IPS DF 4.7 (cell line): Measurements from ENCODE around the gene CYP20A1.
"Not testable (repeated sequence)": the region's sequence is repeated elsewhere in the genome, so short reads cannot be mapped to it uniquely, and the experiment has no call there.

ENCODE experiments used
- DNase-seq: peaks from one replicate; pipeline ENCODE4 v3.0.0-alpha.2; 2013; ENCODE audit warnings: low spot score; ENCODE audit errors: extremely low read depth

Gene CYP20A1

GRCh38 chr2:203280428-203281064 is 41.7 kb downstream of the CYP20A1 start:
- DNase-seq: no peak

GRCh38 chr2:203282101-203282500 is 43.3 kb downstream of the CYP20A1 start:
- DNase-seq: no peak

- DNase-seq: no peak
These were observed 47.7 kb downstream of the CYP20A1 start for GRCh38 chr2:203286532-203286931.

GRCh38 chr2:203301667-203302066 is 62.8 kb downstream of the CYP20A1 start:
- DNase-seq: no peak

- DNase-seq: not testable (repeated sequence)
These were observed 63.8 kb downstream of the CYP20A1 start for GRCh38 chr2:203302586-203302985.

GRCh38 chr2:203310688-203311436 is 72.0 kb downstream of the CYP20A1 start:
- DNase-seq: no peak

- DNase-seq: no peak
These were observed 87.5 kb downstream of the CYP20A1 start for GRCh38 chr2:203326356-203326755.

GRCh38 chr2:203327582-203327900 is 88.7 kb downstream of the CYP20A1 start:
- DNase-seq: no peak

GRCh38 chr2:203327901-203328759 is 89.3 kb downstream of the CYP20A1 start, which contains the start of gene ABI2:
TSS of gene ABI2 (plus strand) at chr2:203328394. CDS start at chr2:203328515, 121 bp downstream.
- peak; percentile 56 for DNase-seq

GRCh38 chr2:203328760-203329540 is 90.1 kb downstream of the CYP20A1 start:
- DNase-seq: no peak

GRCh38 chr2:203330434-203330833 is 91.6 kb downstream of the CYP20A1 start:
- DNase-seq: no peak

GRCh38 chr2:203338322-203338721 is 99.5 kb downstream of the CYP20A1 start:
- DNase-seq: no peak

- DNase-seq: peak; percentile 53
These were observed 102.1 kb downstream of the CYP20A1 start for GRCh38 chr2:203340791-203341487.

GRCh38 chr2:203341741-203342310 is 103.0 kb downstream of the CYP20A1 start:
- no peak for DNase-seq

GRCh38 chr2:203342374-203342773 is 103.6 kb downstream of the CYP20A1 start:
- not testable (repeated sequence) for DNase-seq

GRCh38 chr2:203344667-203345066 is 105.8 kb downstream of the CYP20A1 start:
- DNase-seq: no peak

- no peak for DNase-seq
These were observed 107.8 kb downstream of the CYP20A1 start for GRCh38 chr2:203346612-203347011.

- DNase-seq: no peak
These were observed 108.6 kb downstream of the CYP20A1 start for GRCh38 chr2:203347375-203347774.

GRCh38 chr2:203352604-203353255 is 113.9 kb downstream of the CYP20A1 start:
- DNase-seq: no peak

- no peak for DNase-seq
These were observed 116.1 kb downstream of the CYP20A1 start for GRCh38 chr2:203354966-203355365.
